HUES64 (cell line): Measurements from ENCODE around the gene ELMO1. TPM values are rescaled to one million over a fixed set of nuclear protein-coding genes. Genes with fewer than 3 reads are reported as not detected.

Source experiments
- H3K27ac ChIP-seq: 2 replicates; pipeline ENCODE4 v1.7.0; 2013; ENCODE audit warnings: low read depth, low read length, inconsistent platforms
- H3K27me3 ChIP-seq: 2 replicates; pipeline ENCODE4 v1.6.1; 2013; ENCODE audit warnings: mild to moderate bottlenecking, low read length; ENCODE audit not compliant: insufficient read depth
- H3K36me3 ChIP-seq: 2 replicates; pipeline ENCODE4 v1.6.1; 2013; ENCODE audit warnings: mild to moderate bottlenecking, low read length; ENCODE audit not compliant: insufficient read depth
- H3K4me1 ChIP-seq: 2 replicates; pipeline ENCODE4 v1.6.1; 2013; ENCODE audit warnings: mild to moderate bottlenecking, low read length, moderate library complexity; ENCODE audit not compliant: insufficient read depth
- H3K4me3 ChIP-seq: 2 replicates; pipeline ENCODE4 v1.5.1; 2013; ENCODE audit warnings: mild to moderate bottlenecking, low read length, moderate library complexity
- H3K9ac ChIP-seq: 2 replicates; pipeline ENCODE4 v1.6.1; 2013; ENCODE audit warnings: mild to moderate bottlenecking, low read depth, low read length
- H3K9me3 ChIP-seq: 2 replicates; pipeline ENCODE4 v1.6.1; 2013; ENCODE audit warnings: low read depth, low read length; ENCODE audit not compliant: insufficient read depth
- WGBS: fragments of 150-250, 120-280 bp; methylation state at CpG from one replicate; pipeline ENCODE4 v1.1.7; 2013; ENCODE audit warnings: missing lambda C conversion rate; 5-methylcytosine and 5-hydroxymethylcytosine counted together
- polyA plus RNA-seq, 2 experiments: library from polyadenylated mRNA; stranded (reverse); fragments of 50-300 nt; gene quantifications; one replicate each; pipeline ENCODE4 v1.2.3, GENCODE V29; 2013

Gene ELMO1, protein sequence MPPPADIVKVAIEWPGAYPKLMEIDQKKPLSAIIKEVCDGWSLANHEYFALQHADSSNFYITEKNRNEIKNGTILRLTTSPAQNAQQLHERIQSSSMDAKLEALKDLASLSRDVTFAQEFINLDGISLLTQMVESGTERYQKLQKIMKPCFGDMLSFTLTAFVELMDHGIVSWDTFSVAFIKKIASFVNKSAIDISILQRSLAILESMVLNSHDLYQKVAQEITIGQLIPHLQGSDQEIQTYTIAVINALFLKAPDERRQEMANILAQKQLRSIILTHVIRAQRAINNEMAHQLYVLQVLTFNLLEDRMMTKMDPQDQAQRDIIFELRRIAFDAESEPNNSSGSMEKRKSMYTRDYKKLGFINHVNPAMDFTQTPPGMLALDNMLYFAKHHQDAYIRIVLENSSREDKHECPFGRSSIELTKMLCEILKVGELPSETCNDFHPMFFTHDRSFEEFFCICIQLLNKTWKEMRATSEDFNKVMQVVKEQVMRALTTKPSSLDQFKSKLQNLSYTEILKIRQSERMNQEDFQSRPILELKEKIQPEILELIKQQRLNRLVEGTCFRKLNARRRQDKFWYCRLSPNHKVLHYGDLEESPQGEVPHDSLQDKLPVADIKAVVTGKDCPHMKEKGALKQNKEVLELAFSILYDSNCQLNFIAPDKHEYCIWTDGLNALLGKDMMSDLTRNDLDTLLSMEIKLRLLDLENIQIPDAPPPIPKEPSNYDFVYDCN
- 8.5 TPM for polyA plus RNA-seq (2013, experiment 1 of 2)
- 10.8 TPM for polyA plus RNA-seq (2013, experiment 2 of 2)

DNA sequence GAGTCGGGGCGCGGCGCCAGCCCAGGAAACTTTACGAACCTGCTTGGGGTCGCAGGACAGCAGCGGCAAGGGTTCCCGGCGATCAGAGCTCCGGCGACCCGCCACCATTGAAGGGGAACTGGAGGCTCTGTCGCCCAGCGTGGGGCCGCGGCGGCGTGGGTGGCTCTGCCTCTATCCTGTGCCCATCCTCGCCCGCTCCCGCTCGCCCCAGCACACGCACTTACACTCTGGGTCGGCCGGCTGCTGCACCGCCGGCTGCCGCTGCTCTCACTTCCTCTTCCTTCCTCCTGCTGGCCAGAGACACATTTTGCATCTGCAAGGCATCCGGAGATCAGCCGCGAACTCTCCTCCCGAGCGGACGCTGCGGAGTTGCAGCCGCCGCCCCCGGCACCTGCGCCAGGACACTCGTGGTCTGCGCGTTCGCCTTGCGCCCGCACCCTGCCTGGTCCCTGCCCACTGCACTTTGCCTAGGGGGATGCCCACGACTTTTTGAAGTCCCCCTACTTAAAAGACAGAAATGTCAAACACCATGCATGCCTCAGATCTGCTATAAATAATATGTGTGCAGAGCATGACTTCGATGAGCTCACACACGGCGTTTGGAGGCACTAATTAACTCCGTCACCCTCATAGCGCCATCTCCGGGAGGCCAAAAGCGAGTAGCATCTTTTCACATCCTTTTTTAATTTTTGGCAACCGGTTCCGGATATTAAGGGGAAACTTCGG, at the start of gene ELMO1:
Gene ELMO1 (minus strand): TSS at position 229 of the 726 bp plus-strand sequence. CDS start 106,174 bp downstream, outside the sequence.
- Histone ChIP-seq H3K4me1 (peaks cover 20% of the 10 kb centered on the region), H3K4me3 (peak within 1 kb of the TSS; percentile 73), H3K9ac (peak within 1 kb of the TSS; percentile 62), H3K9me3 (no peaks in the 10 kb centered on the region), H3K27me3 (peaks cover 27% of the 10 kb centered on the region), H3K36me3 (no peaks in the 10 kb centered on the region), H3K27ac (peak within 1 kb of the TSS; percentile 47; the same call in 1 of the 2 replicates)
- under 1% methylated on average over 56 of the region's 56 CpGs for WGBS

DNA sequence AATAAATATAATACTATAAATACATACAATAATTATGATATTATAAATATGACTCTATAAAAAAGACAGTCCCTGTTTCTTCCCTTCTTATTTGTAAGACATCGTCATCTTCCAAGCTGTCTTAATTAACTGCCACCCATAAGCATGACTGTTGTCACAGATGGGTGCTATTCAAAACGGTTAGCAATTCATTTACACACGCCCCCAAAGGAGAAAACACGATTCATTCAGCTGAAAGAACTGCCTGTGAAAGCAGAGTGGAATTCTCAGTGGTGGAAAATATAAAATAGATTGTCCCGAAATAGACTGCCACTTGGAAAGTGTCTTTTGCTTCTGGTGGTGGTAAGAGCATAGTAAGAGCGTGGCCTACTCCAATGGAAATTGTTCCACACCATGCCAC, 48.9 kb upstream of the ELMO1 start:
- H3K36me3 ChIP-seq, result no peaks in the 10 kb centered on the region
- no peaks in the 10 kb centered on the region for H3K9me3 ChIP-seq
- 84% methylated on average over 6 of the region's 6 CpGs for WGBS
- H3K27me3 ChIP-seq, result no peaks in the 10 kb centered on the region
- no peak overlapping the region for H3K4me3 ChIP-seq
- no peak overlapping the region for H3K9ac ChIP-seq
- H3K4me1 ChIP-seq, result peaks cover 4% of the 10 kb centered on the region; the same call in 1 of the 2 replicates
- H3K27ac ChIP-seq, result no peak overlapping the region

DNA sequence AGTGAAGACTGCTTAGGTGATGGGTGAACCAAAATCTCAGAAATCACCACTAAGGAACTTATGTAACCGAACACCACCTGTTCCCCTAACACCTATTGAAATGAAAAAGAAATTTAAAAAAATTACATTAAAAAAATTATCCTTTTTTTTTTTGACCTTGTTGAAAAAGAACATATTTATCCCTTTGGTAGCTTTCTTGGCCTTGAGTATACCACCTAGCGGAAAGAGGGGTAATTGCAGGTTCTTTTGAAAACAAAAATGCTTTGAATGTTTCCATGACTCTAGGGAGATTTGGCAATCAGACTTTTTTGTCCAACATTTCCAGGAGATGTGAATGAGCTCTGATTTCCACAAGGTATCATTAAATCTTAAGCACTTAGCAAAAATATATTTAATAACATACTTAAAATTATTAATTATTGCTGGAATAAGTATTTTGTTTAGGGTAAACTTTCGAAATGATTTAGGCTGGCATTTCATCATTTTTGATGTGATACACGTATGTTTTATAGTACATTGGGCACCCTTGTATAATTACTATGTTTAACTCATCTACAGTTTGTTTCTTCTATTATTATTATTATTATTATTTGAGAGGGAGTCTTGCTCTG, 47.0 kb upstream of the ELMO1 start:
- WGBS, result 67% methylated on average over 3 of the region's 4 CpGs
- no peak overlapping the region for H3K4me3 ChIP-seq
- H3K9me3 ChIP-seq, result no peaks in the 10 kb centered on the region
- no peak overlapping the region for H3K9ac ChIP-seq
- no peaks in the 10 kb centered on the region for H3K36me3 ChIP-seq
- H3K4me1 ChIP-seq, result peaks cover 4% of the 10 kb centered on the region; the same call in 1 of the 2 replicates
- H3K27ac ChIP-seq, result no peak overlapping the region
- H3K27me3 ChIP-seq, result no peaks in the 10 kb centered on the region

DNA sequence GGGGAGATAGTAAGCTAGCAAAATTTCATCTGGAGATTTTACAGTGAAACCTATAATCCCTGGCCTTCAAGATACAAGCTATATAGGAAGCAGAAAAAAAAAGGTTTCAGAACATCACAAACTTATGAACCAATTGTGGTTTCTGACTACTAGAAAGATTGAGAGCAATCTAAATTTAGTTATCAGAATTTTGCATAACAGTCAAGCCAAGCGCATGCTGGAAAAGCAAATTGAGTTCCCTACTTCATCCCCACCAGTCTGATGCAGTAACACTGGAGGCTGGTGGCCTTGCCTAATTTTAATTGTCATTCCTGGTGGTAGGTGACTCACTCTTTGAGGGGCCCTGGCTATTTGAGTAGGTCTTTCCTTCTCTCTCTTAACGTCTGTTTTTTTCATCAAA, 46.3 kb upstream of the ELMO1 start:
- no peak overlapping the region for H3K4me3 ChIP-seq
- H3K4me1 ChIP-seq, result peaks cover 9% of the 10 kb centered on the region
- no peaks in the 10 kb centered on the region for H3K36me3 ChIP-seq
- no peak overlapping the region for H3K27ac ChIP-seq
- 67% methylated on average over 1 of the region's 2 CpGs for WGBS
- H3K9me3 ChIP-seq, result no peaks in the 10 kb centered on the region
- no peak overlapping the region for H3K9ac ChIP-seq
- H3K27me3 ChIP-seq, result no peaks in the 10 kb centered on the region

DNA sequence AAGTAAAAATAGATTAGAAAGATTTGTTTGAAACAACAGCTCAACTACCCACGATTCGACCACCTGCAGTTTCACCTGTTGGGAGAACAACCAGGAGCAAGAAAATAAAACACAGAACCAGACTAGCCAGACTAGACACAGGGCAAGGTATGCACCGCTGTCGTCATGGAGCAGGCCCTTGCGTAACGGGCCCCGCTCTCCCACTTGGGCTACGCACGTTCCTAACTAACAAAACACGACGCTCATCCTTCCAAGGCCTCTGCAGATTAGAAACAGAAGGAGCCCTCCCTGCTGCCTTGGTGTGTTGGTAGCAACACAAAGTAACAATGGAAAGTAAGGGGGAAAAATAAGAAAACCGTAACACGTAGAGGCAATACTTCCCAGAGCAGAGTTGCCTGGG, 45.1 kb upstream of the ELMO1 start:
- H3K9me3 ChIP-seq, result no peaks in the 10 kb centered on the region; the same call in 1 of the 2 replicates
- no peak overlapping the region for H3K9ac ChIP-seq
- WGBS, result 93% methylated on average over 13 of the region's 13 CpGs
- no peaks in the 10 kb centered on the region for H3K36me3 ChIP-seq
- H3K27me3 ChIP-seq, result no peaks in the 10 kb centered on the region
- peaks cover 15% of the 10 kb centered on the region for H3K4me1 ChIP-seq
- no peak overlapping the region for H3K4me3 ChIP-seq
- H3K27ac ChIP-seq, result no peak overlapping the region

DNA sequence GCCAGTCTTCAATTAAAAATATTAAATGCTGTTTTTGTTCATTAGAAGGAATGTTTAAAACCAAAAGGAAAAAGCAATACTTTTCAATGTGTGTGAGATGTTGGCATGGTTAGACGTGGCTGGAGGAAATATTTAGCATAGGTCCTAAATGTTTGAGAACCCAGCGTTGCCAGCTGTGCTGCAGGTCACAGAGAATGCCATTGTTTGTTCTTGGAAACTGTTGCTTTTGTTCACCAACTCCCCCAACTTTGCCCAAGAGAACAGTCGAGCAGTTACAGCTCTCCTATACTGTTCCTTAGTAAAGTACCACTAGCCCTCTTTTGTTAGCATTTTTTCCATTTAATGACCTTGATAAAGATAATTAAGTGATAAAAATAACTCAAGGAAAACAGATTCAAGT, 44.5 kb upstream of the ELMO1 start:
- Histone ChIP-seq H3K4me1 (peaks cover 15% of the 10 kb centered on the region), H3K27ac (no peak overlapping the region), H3K36me3 (no peaks in the 10 kb centered on the region), H3K9ac (no peak overlapping the region), H3K4me3 (no peak overlapping the region), H3K27me3 (no peaks in the 10 kb centered on the region), H3K9me3 (peaks cover 7% of the 10 kb centered on the region)
- 84% methylated on average over 3 of the region's 3 CpGs for WGBS

DNA sequence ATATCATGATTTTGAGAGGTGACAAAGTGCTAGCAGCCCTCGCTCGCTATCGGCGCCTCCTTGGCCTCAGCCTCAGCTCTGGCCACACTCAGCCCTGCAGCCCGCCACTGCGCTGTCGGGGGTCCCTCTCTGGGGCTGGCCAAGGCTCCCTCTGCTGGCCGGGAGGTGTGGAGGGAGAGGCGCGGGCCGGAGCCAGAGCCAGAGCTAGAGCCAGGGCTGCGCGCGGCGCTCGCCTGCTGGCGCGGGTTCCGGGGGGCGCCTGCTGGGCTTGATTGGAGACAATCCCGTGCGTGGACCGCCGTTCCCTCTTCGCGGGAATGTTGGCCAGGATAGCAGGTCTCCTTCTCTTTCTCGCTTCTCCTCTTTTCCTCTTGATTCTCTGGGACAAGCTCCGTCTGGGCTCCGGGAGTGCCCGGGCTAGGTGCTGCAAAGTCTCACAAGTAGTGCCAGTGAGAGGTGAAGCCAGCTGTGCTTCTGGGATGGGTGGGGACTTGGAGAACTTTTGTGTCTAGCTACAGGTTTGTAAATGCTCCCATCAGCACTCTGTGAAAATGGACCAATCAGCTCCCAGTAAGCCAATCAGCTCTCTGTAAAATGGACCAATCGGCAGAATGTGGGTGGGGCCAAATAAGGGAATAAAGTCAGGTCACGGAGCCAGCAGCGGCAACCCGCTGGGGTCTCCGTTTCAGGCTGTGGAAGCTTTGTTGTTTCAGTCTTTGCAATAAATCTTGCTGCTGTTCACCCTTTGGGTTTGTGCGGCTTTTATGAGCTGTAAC, 43.4 kb upstream of the ELMO1 start:
- 94% methylated on average over 36 of the region's 36 CpGs for WGBS
- Histone ChIP-seq H3K27ac (no peak overlapping the region), H3K9me3 (peaks cover 15% of the 10 kb centered on the region), H3K4me3 (no peak overlapping the region), H3K27me3 (no peaks in the 10 kb centered on the region), H3K9ac (no peak overlapping the region), H3K4me1 (peaks cover 15% of the 10 kb centered on the region), H3K36me3 (no peaks in the 10 kb centered on the region)

DNA sequence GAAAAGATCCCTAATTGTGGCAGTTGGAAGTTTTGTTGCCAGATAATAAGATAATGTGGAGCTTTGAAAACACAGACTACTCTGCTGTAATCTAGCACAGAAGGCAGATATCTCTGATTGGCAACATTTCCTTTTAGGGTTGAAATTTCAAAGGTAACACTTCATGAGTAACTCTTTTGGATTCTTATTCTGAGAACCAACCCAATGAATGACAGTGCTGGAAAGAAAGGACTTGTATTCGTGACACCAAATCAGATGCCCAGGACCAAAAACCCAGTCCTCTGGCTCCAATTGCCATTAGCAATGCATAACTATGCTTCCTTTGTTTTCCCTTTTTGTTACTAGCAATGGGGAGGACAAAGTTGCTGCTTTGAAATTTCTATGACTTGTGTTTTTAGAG, 41.0 kb upstream of the ELMO1 start:
- no peak overlapping the region for H3K4me3 ChIP-seq
- peak overlapping the region; percentile 89 for H3K27ac ChIP-seq
- H3K4me1 ChIP-seq, result peaks cover 11% of the 10 kb centered on the region
- H3K36me3 ChIP-seq, result no peaks in the 10 kb centered on the region
- WGBS, result 50% methylated on average over 1 of the region's 1 CpG
- peaks cover 19% of the 10 kb centered on the region for H3K9me3 ChIP-seq
- no peak overlapping the region; the same call in 1 of the 2 replicates for H3K9ac ChIP-seq
- no peaks in the 10 kb centered on the region for H3K27me3 ChIP-seq

DNA sequence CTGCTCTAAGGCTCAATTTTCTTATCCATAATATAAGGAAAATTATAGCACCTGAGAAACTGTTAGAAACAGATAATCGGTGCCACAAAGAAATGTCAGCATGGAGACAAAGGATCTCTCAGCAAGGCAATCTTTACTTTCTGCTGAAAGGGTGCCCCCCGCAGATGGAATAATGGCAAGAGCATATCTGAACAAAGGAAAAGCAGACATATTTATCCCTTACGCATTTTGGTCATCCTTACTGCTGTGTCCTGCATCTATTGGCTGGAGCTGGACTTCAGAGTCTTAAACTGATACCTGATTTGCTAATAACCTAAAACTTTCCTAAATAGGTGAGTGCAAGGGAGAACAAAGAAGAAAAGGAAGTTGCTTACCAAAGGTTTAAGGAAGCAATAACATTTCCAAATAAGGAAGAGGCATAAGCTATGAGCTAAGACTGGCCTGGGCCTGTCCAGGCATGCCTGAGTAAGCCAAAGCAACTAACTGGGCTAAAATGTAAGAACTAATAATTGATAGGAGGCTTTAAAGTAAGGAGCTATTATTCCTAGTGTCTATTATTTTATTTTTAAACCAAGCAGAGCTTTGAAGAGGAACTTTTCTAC, 39.6 kb upstream of the ELMO1 start:
- peaks cover 11% of the 10 kb centered on the region for H3K4me1 ChIP-seq
- H3K9ac ChIP-seq, result no peak overlapping the region
- H3K4me3 ChIP-seq, result no peak overlapping the region
- no peak overlapping the region; the same call in 1 of the 2 replicates for H3K27ac ChIP-seq
- no peaks in the 10 kb centered on the region for H3K27me3 ChIP-seq
- over 99% methylated on average over 3 of the region's 3 CpGs for WGBS
- no peaks in the 10 kb centered on the region for H3K36me3 ChIP-seq
- peaks cover 19% of the 10 kb centered on the region for H3K9me3 ChIP-seq
